SK-N-MC (cell line): ENCODE data around the gene SLC43A1.

Experiments
- DNase-seq: peaks from one replicate; pipeline ENCODE4 v3.0.0-alpha.2; 2011; ENCODE audit warnings: low read depth, low spot score
- H3K27ac ChIP-seq: fragments of 200-600 bp; sonication (generic); 2 replicates; pipeline ENCODE4 v1.5.1; 2016; ENCODE audit warnings: mixed run types
- H3K36me3 ChIP-seq: fragments of 200-600 bp; sonication (generic); 2 replicates; pipeline ENCODE4 v1.6.1; 2017; ENCODE audit warnings: antibody characterized with exemption, low read length, mixed read lengths; ENCODE audit not compliant: insufficient read depth
- H3K4me3 ChIP-seq: fragments of 200-600 bp; sonication (generic); 2 replicates; pipeline ENCODE4 v1.5.1; 2016
- H3K9ac ChIP-seq: fragments of 200-600 bp; sonication (generic); 2 replicates; pipeline ENCODE4 v1.8.0; 2017; ENCODE audit warnings: mixed run types, mixed read lengths; ENCODE audit not compliant: insufficient read length
- H3K9me3 ChIP-seq: fragments of 200-600 bp; sonication (generic); 2 replicates; pipeline ENCODE4 v1.6.1; 2017; ENCODE audit warnings: low read depth, mild to moderate bottlenecking, antibody characterized with exemption, low read length, moderate library complexity, mixed read lengths
- EZH2 ChIP-seq: fragments of 200-600 bp; sonication (generic); IDR thresholded peaks from one replicate; pipeline ENCODE4 v1.6.1; 2017; ENCODE audit warnings: antibody characterized with exemption
- FOXP2 ChIP-seq: optimal IDR thresholded peaks from 2 replicates; pipeline ENCODE3; 2011; ENCODE audit warnings: mild to moderate bottlenecking, moderate library complexity; ENCODE audit not compliant: insufficient read depth; ENCODE audit errors: extremely low read length, control extremely low read depth
- POLR2AphosphoS5 ChIP-seq: IDR thresholded peaks from 2 replicates; pipeline ENCODE4 v1.6.1; 2012; ENCODE audit warnings: mild to moderate bottlenecking, low read depth, low read length, borderline replicate concordance

Gene SLC43A1

DNA sequence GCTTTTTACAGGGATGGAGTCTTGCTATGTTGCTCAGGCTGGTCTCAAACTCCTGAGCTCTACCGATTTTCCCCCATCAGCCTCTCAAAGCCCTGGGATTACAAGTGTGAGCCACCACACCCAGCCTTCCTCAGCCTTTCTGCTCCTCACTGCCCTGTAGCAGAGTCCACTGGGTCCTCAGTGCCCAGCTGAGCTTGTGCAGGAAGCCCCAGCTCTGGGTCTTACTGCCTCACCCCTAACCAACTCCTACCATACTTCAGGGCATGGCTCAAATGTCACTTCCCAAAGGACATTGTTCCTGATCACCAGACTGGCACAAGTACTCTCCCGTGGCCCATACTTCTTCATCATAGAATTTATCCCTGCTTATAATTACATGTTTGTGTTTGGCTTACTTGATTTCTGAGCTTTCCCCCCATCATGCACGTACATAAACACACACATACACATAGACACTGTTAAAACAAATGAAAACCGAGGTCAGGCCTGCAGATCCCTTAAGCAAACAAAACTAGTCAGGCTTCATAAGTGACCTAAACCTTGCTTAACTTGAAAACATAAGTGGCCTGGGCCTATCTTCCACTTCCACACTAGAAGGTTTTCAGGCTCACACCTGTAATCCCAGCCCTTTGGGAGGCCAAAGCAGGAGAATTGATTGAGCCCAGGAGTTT is 74.6 kb downstream of the SLC43A1 start:
- no peaks in the 10 kb centered on the region for H3K9me3 ChIP-seq
- H3K9ac ChIP-seq = no peak overlapping the region
- no peak overlapping the region for H3K4me3 ChIP-seq
- DNase-seq = no peak
- TF ChIP-seq EZH2 = no peak
- no peak for TF ChIP-seq POLR2AphosphoS5
- TF ChIP-seq FOXP2 = no peak
- H3K27ac ChIP-seq = no peak overlapping the region
- no peaks in the 10 kb centered on the region for H3K36me3 ChIP-seq

DNA sequence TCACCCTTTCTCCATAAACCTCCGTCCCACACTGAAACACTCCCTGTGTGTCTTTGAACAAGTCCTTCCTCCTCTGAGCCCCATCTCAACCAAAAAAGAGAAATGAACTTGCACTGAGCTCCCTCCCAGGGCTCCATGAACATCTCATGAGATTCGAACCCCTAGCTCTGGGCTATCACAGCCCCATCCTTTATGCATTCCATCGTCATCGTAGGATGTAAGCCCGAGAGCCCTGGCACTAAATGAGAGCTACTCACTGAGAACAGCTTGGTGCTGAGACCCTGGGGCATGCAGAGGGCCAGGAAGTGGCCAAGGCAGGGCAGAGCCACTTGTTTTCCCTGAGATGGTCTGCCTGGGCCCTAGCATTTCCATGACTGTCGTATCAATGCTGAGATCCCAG is 75.7 kb downstream of the SLC43A1 start:
- no peak for TF ChIP-seq EZH2
- TF ChIP-seq POLR2AphosphoS5 = no peak
- TF ChIP-seq FOXP2 = no peak
- no peak overlapping the region for H3K27ac ChIP-seq
- DNase-seq = no peak
- no peak overlapping the region for H3K4me3 ChIP-seq
- no peaks in the 10 kb centered on the region for H3K9me3 ChIP-seq
- no peak overlapping the region for H3K9ac ChIP-seq
- H3K36me3 ChIP-seq = no peaks in the 10 kb centered on the region

- no peak overlapping the region for H3K27ac ChIP-seq
- H3K9me3 ChIP-seq = no peaks in the 10 kb centered on the region
- H3K4me3 ChIP-seq = no peak overlapping the region
- DNase-seq = no peak
- TF ChIP-seq EZH2 (no peak), FOXP2 (no peak), POLR2AphosphoS5 (no peak)
- H3K9ac ChIP-seq = no peak overlapping the region
- H3K36me3 ChIP-seq = no peaks in the 10 kb centered on the region
Observed at GRCh38 chr11:57438345-57439285, 76.9 kb downstream of the SLC43A1 start.

DNA sequence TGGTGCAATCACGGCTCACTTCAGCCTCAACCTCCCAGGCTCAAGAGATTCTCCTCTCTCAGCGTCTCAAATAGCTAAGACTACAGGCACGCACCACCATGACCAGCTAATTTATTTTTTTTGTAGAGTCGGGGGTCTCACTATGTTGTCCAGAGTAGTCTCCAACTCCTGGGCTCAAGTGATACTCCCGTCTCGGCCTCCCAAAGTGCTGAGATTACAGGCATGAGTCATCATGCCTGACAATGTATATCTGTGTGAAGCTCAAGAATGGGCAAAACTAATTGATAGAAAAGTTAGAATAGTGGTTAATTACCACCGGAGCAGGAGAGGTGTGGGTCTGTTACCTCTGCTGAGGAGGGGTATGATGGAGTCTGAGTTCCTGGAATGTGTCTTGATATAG is 79.5 kb downstream of the SLC43A1 start:
- H3K9ac ChIP-seq = no peak overlapping the region
- H3K9me3 ChIP-seq = no peaks in the 10 kb centered on the region
- no peak for DNase-seq
- H3K4me3 ChIP-seq = no peak overlapping the region
- H3K36me3 ChIP-seq = no peaks in the 10 kb centered on the region
- H3K27ac ChIP-seq = no peak overlapping the region
- TF ChIP-seq POLR2AphosphoS5 = no peak
- TF ChIP-seq FOXP2 = no peak
- no peak for TF ChIP-seq EZH2

DNA sequence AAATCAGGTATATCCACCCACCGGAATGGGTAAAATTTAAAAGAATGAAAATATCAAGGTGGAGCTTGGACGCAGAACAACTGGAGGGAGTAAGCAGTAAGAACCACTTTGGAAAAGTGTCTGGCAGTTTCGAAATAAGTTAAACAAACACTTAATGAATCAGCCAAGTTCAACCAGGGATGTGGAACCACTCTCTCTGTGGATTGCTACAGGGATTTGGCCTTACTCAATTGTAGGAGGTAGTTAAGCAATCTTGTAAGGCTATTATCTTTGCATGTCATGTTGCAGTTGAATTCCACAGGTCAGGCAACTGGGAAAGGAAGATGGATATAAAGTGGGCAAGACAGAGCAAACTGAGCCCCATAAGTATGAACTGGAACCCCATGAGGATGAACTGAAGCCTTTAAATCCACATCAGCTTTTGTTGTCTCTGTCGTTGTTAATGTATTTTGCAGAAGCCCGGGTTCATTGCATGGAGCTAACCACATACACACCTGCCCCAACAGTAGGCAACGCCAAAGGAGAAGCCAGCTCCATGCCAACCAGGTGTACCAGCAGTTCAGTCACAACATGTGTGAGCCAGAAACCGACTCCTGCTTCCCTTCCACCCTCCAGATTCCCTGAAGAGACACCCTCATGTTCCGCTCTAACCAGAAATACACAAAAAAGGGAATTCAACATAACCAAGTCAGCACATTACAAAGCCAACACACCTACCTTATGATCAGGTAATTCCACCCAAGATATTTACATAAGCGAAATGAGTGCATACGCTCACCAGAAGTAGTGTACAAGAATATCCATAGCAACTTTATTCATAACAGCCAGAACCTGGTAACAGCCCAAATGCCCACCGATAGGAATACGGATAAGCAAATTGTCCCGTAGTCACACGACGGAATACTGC is 80.6 kb downstream of the SLC43A1 start:
- H3K27ac ChIP-seq = no peak overlapping the region

More for the DNA sequence above, 80.6 kb downstream of the SLC43A1 start:
- no peaks in the 10 kb centered on the region for H3K36me3 ChIP-seq
- H3K9me3 ChIP-seq = no peaks in the 10 kb centered on the region
- H3K9ac ChIP-seq = no peak overlapping the region
- no peak overlapping the region for H3K4me3 ChIP-seq
- TF ChIP-seq FOXP2 (no peak), POLR2AphosphoS5 (no peak), EZH2 (no peak)
- no peak for DNase-seq
